Measurements from ENCODE around the gene SIRT3.
"Not testable (repeated sequence)": the region's sequence is repeated elsewhere in the genome, so short reads cannot be mapped to it uniquely, and the experiment has no call there.

- TF ChIP-seq, protein P1, sequence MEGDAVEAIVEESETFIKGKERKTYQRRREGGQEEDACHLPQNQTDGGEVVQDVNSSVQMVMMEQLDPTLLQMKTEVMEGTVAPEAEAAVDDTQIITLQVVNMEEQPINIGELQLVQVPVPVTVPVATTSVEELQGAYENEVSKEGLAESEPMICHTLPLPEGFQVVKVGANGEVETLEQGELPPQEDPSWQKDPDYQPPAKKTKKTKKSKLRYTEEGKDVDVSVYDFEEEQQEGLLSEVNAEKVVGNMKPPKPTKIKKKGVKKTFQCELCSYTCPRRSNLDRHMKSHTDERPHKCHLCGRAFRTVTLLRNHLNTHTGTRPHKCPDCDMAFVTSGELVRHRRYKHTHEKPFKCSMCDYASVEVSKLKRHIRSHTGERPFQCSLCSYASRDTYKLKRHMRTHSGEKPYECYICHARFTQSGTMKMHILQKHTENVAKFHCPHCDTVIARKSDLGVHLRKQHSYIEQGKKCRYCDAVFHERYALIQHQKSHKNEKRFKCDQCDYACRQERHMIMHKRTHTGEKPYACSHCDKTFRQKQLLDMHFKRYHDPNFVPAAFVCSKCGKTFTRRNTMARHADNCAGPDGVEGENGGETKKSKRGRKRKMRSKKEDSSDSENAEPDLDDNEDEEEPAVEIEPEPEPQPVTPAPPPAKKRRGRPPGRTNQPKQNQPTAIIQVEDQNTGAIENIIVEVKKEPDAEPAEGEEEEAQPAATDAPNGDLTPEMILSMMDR (optimal IDR thresholded peaks at IDR 0.05 in 1 of 3, IDR thresholded peaks at IDR 0.05 in 1 of 3, conservative IDR thresholded peaks at IDR 0.05 in 1 of 3; ENCODE audit: extremely low read depth in 1 of 3, insufficient read depth in 2 of 3, low read length in 3 of 3), result not testable (repeated sequence)
- TF ChIP-seq EZH2 (IDR thresholded peaks at IDR 0.05; ENCODE audit: low read length), result not testable (repeated sequence)
Observed at GRCh38 chr11:190546-190945, 45.6 kb downstream of the SIRT3 start.

All from keratinocyte (primary cell).